Measurements from ENCODE around the gene PLXNB2. TPM values are rescaled to one million over a fixed set of nuclear protein-coding genes. Genes with fewer than 3 reads are reported as not detected.

Gene PLXNB2
- total RNA-seq, 1 donor from 2014 or later: 346 TPM

DNA sequence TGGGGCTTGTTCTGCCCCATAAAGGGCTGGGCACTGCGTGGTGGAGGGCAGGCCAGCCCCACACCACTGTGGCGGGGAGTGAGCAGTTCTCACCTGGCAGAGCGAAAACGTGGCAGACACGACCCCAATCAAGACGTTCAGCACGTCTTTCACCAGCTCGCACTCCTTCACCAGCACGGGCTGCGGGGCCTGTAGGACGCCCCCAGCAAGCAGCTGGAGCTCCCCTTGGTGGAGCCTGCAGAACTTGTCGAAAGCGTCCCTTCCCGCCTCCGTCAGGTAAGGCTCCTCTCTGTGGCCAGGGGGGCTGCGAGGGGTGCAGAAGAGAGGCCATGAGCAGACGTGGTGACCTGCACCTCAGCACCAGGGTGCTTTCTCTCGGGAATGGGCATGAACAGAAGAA, 74.2 kb downstream of the PLXNB2 start:
- Mint-ChIP-seq H3K9me3 (ENCODE audit: low read depth) (no peaks in the 10 kb centered on the region), H3K27me3 (ENCODE audit: low read depth) (no peaks in the 10 kb centered on the region), H3K4me1 (ENCODE audit: low read depth) (no peaks in the 10 kb centered on the region), H3K36me3 (ENCODE audit: low read depth) (peaks cover 7% of the 10 kb centered on the region), H3K27ac (ENCODE audit: unreplicated experiment) (no peak overlapping the region), H3K4me3 (ENCODE audit: unreplicated experiment) (no peak overlapping the region)
- TF ChIP-seq, protein P1, sequence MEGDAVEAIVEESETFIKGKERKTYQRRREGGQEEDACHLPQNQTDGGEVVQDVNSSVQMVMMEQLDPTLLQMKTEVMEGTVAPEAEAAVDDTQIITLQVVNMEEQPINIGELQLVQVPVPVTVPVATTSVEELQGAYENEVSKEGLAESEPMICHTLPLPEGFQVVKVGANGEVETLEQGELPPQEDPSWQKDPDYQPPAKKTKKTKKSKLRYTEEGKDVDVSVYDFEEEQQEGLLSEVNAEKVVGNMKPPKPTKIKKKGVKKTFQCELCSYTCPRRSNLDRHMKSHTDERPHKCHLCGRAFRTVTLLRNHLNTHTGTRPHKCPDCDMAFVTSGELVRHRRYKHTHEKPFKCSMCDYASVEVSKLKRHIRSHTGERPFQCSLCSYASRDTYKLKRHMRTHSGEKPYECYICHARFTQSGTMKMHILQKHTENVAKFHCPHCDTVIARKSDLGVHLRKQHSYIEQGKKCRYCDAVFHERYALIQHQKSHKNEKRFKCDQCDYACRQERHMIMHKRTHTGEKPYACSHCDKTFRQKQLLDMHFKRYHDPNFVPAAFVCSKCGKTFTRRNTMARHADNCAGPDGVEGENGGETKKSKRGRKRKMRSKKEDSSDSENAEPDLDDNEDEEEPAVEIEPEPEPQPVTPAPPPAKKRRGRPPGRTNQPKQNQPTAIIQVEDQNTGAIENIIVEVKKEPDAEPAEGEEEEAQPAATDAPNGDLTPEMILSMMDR (IDR thresholded peaks at IDR 0.05): no peak
- DNase-seq (ENCODE audit: low spot score): no peak

GRCh38 chr22:50232481-50233151, 74.8 kb downstream of the PLXNB2 start:
- Mint-ChIP-seq H3K36me3 (ENCODE audit: low read depth) (peaks cover 7% of the 10 kb centered on the region), H3K27me3 (ENCODE audit: low read depth) (no peaks in the 10 kb centered on the region), H3K4me3 (ENCODE audit: unreplicated experiment) (no peak overlapping the region), H3K4me1 (ENCODE audit: low read depth) (no peaks in the 10 kb centered on the region), H3K27ac (ENCODE audit: unreplicated experiment) (no peak overlapping the region), H3K9me3 (ENCODE audit: low read depth) (no peaks in the 10 kb centered on the region)
- TF ChIP-seq, protein P1 (IDR thresholded peaks at IDR 0.05): no peak
- no peak for DNase-seq (ENCODE audit: low spot score)

GRCh38 chr22:50229370-50229769, 78.1 kb downstream of the PLXNB2 start:
- H3K4me1 Mint-ChIP-seq (ENCODE audit: low read depth): no peaks in the 10 kb centered on the region
- peaks cover 9% of the 10 kb centered on the region for H3K36me3 Mint-ChIP-seq (ENCODE audit: low read depth)
- TF ChIP-seq, protein P1 (IDR thresholded peaks at IDR 0.05): no peak
- no peak overlapping the region for H3K4me3 Mint-ChIP-seq (ENCODE audit: unreplicated experiment)
- H3K9me3 Mint-ChIP-seq (ENCODE audit: low read depth): no peaks in the 10 kb centered on the region
- H3K27ac Mint-ChIP-seq (ENCODE audit: unreplicated experiment): no peak overlapping the region
- no peak for DNase-seq (ENCODE audit: low spot score)
- no peaks in the 10 kb centered on the region for H3K27me3 Mint-ChIP-seq (ENCODE audit: low read depth)

GRCh38 chr22:50228366-50228765, 79.1 kb downstream of the PLXNB2 start:
- Mint-ChIP-seq H3K27ac (ENCODE audit: unreplicated experiment) (no peak overlapping the region), H3K4me3 (ENCODE audit: unreplicated experiment) (no peak overlapping the region), H3K9me3 (ENCODE audit: low read depth) (no peaks in the 10 kb centered on the region), H3K27me3 (ENCODE audit: low read depth) (no peaks in the 10 kb centered on the region), H3K4me1 (ENCODE audit: low read depth) (no peaks in the 10 kb centered on the region), H3K36me3 (ENCODE audit: low read depth) (peaks cover 12% of the 10 kb centered on the region)
- TF ChIP-seq, protein P1 (IDR thresholded peaks at IDR 0.05): no peak
- no peak for DNase-seq (ENCODE audit: low spot score)

DNA sequence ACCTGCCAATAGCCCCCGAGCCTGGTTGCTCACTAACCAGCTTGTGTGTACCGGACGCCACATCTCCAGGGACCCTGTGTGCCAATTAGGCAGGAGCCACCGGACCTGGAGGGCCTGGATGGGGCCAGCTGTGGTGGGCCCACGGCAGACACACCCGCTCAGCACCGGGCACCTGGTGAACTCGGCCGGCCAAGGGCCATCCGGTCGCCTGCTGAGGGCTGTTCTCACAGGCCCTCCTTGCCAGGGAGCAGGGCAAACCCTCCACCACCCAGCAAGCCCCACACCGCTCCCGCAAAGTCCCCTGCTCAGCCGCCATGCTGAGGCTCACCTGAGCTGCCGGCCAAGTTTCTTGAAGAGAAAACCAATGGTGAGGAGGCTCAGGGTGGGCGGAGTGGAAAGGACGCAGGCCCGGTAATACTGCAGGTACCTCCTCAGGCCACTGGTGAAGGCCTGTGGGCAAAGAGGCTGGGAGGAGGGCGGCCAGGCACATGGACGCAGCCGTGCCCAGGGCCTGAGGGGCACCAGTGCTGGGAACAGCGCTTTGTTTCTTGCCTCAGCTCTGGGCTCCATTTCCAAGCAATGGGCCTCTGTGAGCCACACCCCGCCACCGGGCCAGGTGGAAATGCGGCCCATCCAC, 79.7 kb downstream of the PLXNB2 start:
- no peak overlapping the region for H3K27ac Mint-ChIP-seq (ENCODE audit: unreplicated experiment)
- no peak for DNase-seq (ENCODE audit: low spot score)
- peaks cover 16% of the 10 kb centered on the region for H3K36me3 Mint-ChIP-seq (ENCODE audit: low read depth)
- TF ChIP-seq, protein P1 (IDR thresholded peaks at IDR 0.05): no peak
- no peaks in the 10 kb centered on the region for H3K9me3 Mint-ChIP-seq (ENCODE audit: low read depth)
- no peaks in the 10 kb centered on the region for H3K27me3 Mint-ChIP-seq (ENCODE audit: low read depth)
- no peak overlapping the region for H3K4me3 Mint-ChIP-seq (ENCODE audit: unreplicated experiment)
- no peaks in the 10 kb centered on the region for H3K4me1 Mint-ChIP-seq (ENCODE audit: low read depth)

Measured in chondrocyte (in vitro differentiated cells).